PC-9 (cell line): ENCODE measurements around the gene CMAS. TPM values are rescaled to one million over a fixed set of nuclear protein-coding genes. Genes with fewer than 3 reads are reported as not detected.
"Not testable (repeated sequence)": the region's sequence is repeated elsewhere in the genome, so short reads cannot be mapped to it uniquely, and the experiment has no call there.

Source experiments
- BruUV-seq: library from RNA; stranded (reverse); fragments of 400-500 nt; replicated peaks from 2 replicates; lab custom pipeline; 2021; lab: Mats Ljungman, UMichigan
- CTCF ChIA-PET: fragments of 300-600 bp; sonication (Branson Sonifier 250); formaldehyde crosslinking; loops from one replicate; lab custom pipeline; 2022; ENCODE audit warnings: antibody characterized with exemption; lab: Charles Lee
- POLR2A ChIA-PET: fragments of 300-600 bp; sonication (Branson Sonifier 250); formaldehyde crosslinking; loops from one replicate; lab custom pipeline; 2022; ENCODE audit warnings: antibody characterized with exemption; ENCODE audit not compliant: unreplicated experiment; lab: Charles Lee
- DNase-seq, 2 experiments: peaks; one replicate each; pipeline versions ENCODE4 v3.0.0 to v3.0.0-alpha.2; 2015 to 2022; ENCODE audit warnings: mixed read lengths in 1 of 2
- H2AFZ ChIP-seq: fragments of 200-600 bp; sonication (generic); 2 replicates; pipeline ENCODE4 v1.8.1; 2017; ENCODE audit warnings: antibody characterized with exemption
- H3F3A ChIP-seq: fragments of 200-600 bp; sonication (generic); 2 replicates; pipeline ENCODE4 v1.8.1; 2017; ENCODE audit warnings: antibody characterized with exemption, mild to moderate bottlenecking, low read depth; ENCODE audit not compliant: insufficient read depth
- H3K27ac ChIP-seq: fragments of 200-600 bp; sonication (generic); 2 replicates; pipeline ENCODE4 v1.6.1; 2016; ENCODE audit warnings: mixed run types
- H3K27me3 ChIP-seq: fragments of 200-600 bp; sonication (generic); 2 replicates; pipeline ENCODE4 v1.6.1; 2016; ENCODE audit warnings: low read depth, mixed run types; ENCODE audit not compliant: insufficient read depth
- H3K36me3 ChIP-seq: fragments of 200-600 bp; sonication (generic); 2 replicates; pipeline ENCODE4 v1.6.1; 2016; ENCODE audit warnings: low read depth, mixed run types
- H3K4me1 ChIP-seq: fragments of 200-600 bp; sonication (generic); replicated peaks from 2 replicates; pipeline ENCODE4 v1.6.1; 2016; ENCODE audit warnings: mixed run types; ENCODE audit not compliant: insufficient read depth
- H3K4me2 ChIP-seq: fragments of 200-600 bp; sonication (generic); 2 replicates; pipeline ENCODE4 v1.6.1; 2017; ENCODE audit warnings: mixed run types
- H3K4me3 ChIP-seq: fragments of 200-600 bp; sonication (generic); 2 replicates; pipeline ENCODE4 v1.6.1; 2016; ENCODE audit warnings: mixed run types
- H3K79me2 ChIP-seq: fragments of 200-600 bp; sonication (generic); 2 replicates; pipeline ENCODE4 v1.6.1; 2017; ENCODE audit warnings: low read depth, mixed run types
- H3K9me2 ChIP-seq: fragments of 200-600 bp; sonication (generic); 2 replicates; pipeline ENCODE4 v1.8.1; 2017; ENCODE audit warnings: mild to moderate bottlenecking; ENCODE audit not compliant: insufficient read depth
- H3K9me3 ChIP-seq: fragments of 200-600 bp; sonication (generic); 2 replicates; pipeline ENCODE4 v1.8.1; 2016; ENCODE audit warnings: low read depth; ENCODE audit not compliant: insufficient read depth
- H4K20me1 ChIP-seq: fragments of 200-600 bp; sonication (generic); 2 replicates; pipeline ENCODE4 v1.8.1; 2017; ENCODE audit not compliant: insufficient read depth
- EZH2 ChIP-seq: fragments of 200-600 bp; sonication (generic); IDR thresholded peaks from 2 replicates; pipeline ENCODE4 v1.8.0; 2017; ENCODE audit warnings: antibody characterized with exemption, low read depth
- intact Hi-C: fragments of 100-400 bp; cut with micrococcal nuclease; formaldehyde crosslinking; loops from one replicate; pipeline ENCODE4 v1.10.0; 2022; ENCODE audit not compliant: unreplicated experiment
- total RNA-seq: library from RNA; stranded (reverse); gene quantifications from 2 replicates; pipeline ENCODE4 v1.2.3, GENCODE V29; 2021
- TF ChIP-seq, protein P1 (sequence below): fragments of 200-600 bp; sonication (generic); conservative IDR thresholded peaks from 2 replicates; pipeline ENCODE4 v1.6.1; 2017; ENCODE audit warnings: mixed run types, antibody characterized with exemption, mild to moderate bottlenecking, moderate library complexity

The CMAS gene
- total RNA-seq, 1 experiment from 2014 or later: 79.1 TPM

DNA sequence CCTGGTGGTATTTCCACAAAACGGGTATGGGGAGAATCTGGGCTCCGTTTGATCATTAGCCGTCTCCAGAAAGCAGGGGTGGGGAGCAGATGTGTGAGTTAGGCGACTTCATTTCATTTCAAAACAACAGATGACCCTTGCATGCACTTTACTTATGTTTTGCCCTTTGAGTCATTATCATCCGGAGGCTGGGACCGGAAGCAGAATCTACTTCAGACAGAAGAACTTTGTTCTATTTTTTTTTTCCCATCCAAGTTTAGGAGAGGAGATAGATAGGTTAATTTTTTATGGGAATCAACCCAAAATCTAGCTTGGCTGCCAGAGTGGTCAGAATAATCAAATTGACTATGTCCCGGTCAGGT, 31.3 kb upstream of the CMAS start:
- H3K4me3 ChIP-seq: no peak overlapping the region
- H3K9me2 ChIP-seq: no peaks in the 10 kb centered on the region
- no peaks in the 10 kb centered on the region for H3K79me2 ChIP-seq
- CTCF ChIA-PET: interaction anchor here (0.6 kb wide), 1 partner anchor 317 kb away, joined by 5 read pairs; no protein-coding TSS in a partner anchor
- no peak overlapping the region for H3K4me2 ChIP-seq
- TF ChIP-seq, protein P1, sequence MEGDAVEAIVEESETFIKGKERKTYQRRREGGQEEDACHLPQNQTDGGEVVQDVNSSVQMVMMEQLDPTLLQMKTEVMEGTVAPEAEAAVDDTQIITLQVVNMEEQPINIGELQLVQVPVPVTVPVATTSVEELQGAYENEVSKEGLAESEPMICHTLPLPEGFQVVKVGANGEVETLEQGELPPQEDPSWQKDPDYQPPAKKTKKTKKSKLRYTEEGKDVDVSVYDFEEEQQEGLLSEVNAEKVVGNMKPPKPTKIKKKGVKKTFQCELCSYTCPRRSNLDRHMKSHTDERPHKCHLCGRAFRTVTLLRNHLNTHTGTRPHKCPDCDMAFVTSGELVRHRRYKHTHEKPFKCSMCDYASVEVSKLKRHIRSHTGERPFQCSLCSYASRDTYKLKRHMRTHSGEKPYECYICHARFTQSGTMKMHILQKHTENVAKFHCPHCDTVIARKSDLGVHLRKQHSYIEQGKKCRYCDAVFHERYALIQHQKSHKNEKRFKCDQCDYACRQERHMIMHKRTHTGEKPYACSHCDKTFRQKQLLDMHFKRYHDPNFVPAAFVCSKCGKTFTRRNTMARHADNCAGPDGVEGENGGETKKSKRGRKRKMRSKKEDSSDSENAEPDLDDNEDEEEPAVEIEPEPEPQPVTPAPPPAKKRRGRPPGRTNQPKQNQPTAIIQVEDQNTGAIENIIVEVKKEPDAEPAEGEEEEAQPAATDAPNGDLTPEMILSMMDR: no peak
- no peak for TF ChIP-seq EZH2
- POLR2A ChIA-PET: no interaction called here
- no peaks in the 10 kb centered on the region for H3K4me1 ChIP-seq
- H3K27ac ChIP-seq: no peak overlapping the region
- H2AFZ ChIP-seq: no peak overlapping the region
- no peaks in the 10 kb centered on the region for H3F3A ChIP-seq
- H3K36me3 ChIP-seq: no peaks in the 10 kb centered on the region
- no peak for DNase-seq
- no peaks in the 10 kb centered on the region for H3K27me3 ChIP-seq
- H3K9me3 ChIP-seq: no peaks in the 10 kb centered on the region
- no peaks in the 10 kb centered on the region for H4K20me1 ChIP-seq
- BruUV-seq: no TSS peak
- intact Hi-C loops: no loop called here

DNA sequence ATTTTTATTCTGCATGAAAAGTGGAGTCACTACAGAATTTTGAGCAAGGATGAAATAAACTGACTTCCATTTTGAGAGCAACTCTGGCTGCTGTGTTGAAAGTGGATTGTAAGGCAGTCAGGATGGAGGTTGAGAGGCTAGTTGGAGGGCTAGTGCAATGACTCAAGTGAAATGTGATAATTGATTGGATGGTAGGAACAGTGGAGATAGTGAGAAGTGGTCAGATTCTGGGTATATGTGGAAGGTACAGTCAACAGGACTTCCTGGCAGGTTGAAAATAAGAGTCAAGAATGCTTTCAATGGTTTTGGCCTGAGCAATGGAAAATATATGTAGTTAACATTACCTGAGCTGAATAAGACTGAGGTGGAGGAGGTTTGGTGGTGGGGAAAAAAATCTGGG, 29.0 kb upstream of the CMAS start:
- ChIA-PET POLR2A (no interaction called here), CTCF (no interaction called here)
- Histone ChIP-seq H3K27ac (no peak overlapping the region), H3K4me1 (0 out of 2 replicates have a peak, but pooled peaks cover 8% of the 10 kb centered on the region), H2AFZ (no peak overlapping the region), H4K20me1 (no peaks in the 10 kb centered on the region), H3K9me3 (no peaks in the 10 kb centered on the region), H3K9me2 (no peaks in the 10 kb centered on the region), H3K27me3 (no peaks in the 10 kb centered on the region), H3K4me3 (no peak overlapping the region), H3F3A (peaks cover 7% of the 10 kb centered on the region), H3K36me3 (no peaks in the 10 kb centered on the region), H3K79me2 (no peaks in the 10 kb centered on the region), H3K4me2 (no peak overlapping the region)
- no peak for TF ChIP-seq EZH2
- TF ChIP-seq, protein P1: no peak
- BruUV-seq: no TSS peak
- intact Hi-C loops: loop anchor here (2.0 kb wide), 1 partner anchor 318 kb away; no protein-coding TSS in a partner anchor
- no peak for DNase-seq

- no peaks in the 10 kb centered on the region; the same call in 1 of the 2 replicates for H3K9me3 ChIP-seq
- H2AFZ ChIP-seq: no peak overlapping the region
- DNase-seq: no peak
- no peak overlapping the region for H3K27ac ChIP-seq
- BruUV-seq: no TSS peak
- peaks cover 7% of the 10 kb centered on the region for H3F3A ChIP-seq
- CTCF ChIA-PET: interaction anchor here (0.5 to 1.4 kb wide), 4 partner anchors 29 to 1401 kb away, joined by 3 to 7 read pairs (median 4); no protein-coding TSS in a partner anchor
- 0 out of 2 replicates have a peak, but pooled peaks cover 8% of the 10 kb centered on the region for H3K4me1 ChIP-seq
- no peaks in the 10 kb centered on the region for H3K79me2 ChIP-seq
- H3K36me3 ChIP-seq: no peaks in the 10 kb centered on the region
- no peaks in the 10 kb centered on the region for H3K9me2 ChIP-seq
- H3K27me3 ChIP-seq: no peaks in the 10 kb centered on the region
- intact Hi-C loops: no loop called here
- no peak overlapping the region for H3K4me2 ChIP-seq
- POLR2A ChIA-PET: no interaction called here
- H3K4me3 ChIP-seq: no peak overlapping the region
- H4K20me1 ChIP-seq: no peaks in the 10 kb centered on the region
- TF ChIP-seq, protein P1: peak; percentile 77
- no peak for TF ChIP-seq EZH2
Observed at GRCh38 chr12:22018860-22019259, 27.2 kb upstream of the CMAS start.

DNA sequence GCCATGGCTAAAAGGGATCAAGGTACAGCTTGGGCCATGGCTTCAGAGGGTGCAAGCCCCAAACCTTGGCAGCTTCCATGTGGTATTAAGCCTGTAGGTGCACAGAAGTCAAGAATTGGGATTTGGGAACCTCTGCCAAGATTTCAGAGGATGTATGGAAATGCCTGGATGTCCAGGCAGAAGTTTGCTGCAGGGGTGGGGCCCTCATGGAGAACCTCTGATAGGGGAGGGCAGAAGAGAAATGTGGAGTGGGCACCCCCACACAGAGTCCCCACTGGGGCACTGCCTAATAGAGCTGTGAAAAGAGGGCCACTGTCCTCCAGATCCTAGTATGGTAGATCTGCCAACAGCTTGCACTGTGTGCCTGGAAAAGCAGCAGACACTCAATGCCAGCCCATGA, 22.5 kb upstream of the CMAS start:
- H3K27me3 ChIP-seq, BruUV-seq, intact Hi-C loops, H3F3A ChIP-seq, H3K4me2 ChIP-seq, H3K79me2 ChIP-seq, POLR2A ChIA-PET, CTCF ChIA-PET, DNase-seq, H2AFZ ChIP-seq, H3K4me1 ChIP-seq, H3K27ac ChIP-seq, H4K20me1 ChIP-seq, H3K4me3 ChIP-seq, H3K9me3 ChIP-seq, H3K36me3 ChIP-seq, H3K9me2 ChIP-seq: not testable (repeated sequence)
